LNCAP (cell line): ENCODE data around the gene BICC1.

Experiments used
- CTCF ChIP-seq: fragments of 450-650 bp; IDR thresholded peaks from 2 replicates; pipeline ENCODE4 v1.5.1; 2017; ENCODE audit warnings: mild to moderate bottlenecking

The BICC1 gene

GRCh38 chr10:58810751-58811150 is 298.1 kb downstream of the BICC1 start:
- TF ChIP-seq CTCF, result no peak

GRCh38 chr10:58813573-58813972 is 300.9 kb downstream of the BICC1 start:
- TF ChIP-seq CTCF, result no peak

DNA sequence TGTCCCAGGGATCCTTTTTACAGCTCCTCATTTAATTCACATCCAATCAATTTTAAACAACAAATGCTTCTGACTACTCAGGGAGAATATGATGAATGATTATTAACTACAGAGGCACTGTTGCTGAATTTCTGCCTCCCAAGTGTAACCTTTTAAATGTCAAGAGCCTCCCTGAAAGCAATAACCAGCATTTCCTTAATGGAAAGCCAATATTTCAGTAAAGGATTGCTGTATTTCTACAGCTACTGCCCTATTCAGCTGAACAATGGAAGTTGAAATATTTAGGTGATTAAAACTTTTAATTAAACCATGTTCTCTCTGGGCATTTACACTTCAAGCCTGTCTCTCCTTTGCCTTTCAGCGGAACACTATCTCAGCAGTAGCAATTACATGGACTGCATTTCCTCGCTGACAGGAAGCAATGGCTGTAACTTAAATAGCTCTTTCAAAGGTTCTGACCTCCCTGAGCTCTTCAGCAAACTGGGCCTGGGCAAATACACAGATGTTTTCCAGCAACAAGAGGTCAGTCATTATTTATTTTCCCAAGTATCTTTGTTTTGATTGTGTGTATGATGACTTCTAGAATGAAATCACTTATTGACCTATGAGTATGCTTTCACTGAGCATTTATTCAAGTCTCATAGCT is 304.7 kb downstream of the BICC1 start:
- no peak for TF ChIP-seq CTCF

GRCh38 chr10:58818900-58819299 is 306.2 kb downstream of the BICC1 start:
- peak; percentile 25; the same call in 1 of the 2 replicates for TF ChIP-seq CTCF

DNA sequence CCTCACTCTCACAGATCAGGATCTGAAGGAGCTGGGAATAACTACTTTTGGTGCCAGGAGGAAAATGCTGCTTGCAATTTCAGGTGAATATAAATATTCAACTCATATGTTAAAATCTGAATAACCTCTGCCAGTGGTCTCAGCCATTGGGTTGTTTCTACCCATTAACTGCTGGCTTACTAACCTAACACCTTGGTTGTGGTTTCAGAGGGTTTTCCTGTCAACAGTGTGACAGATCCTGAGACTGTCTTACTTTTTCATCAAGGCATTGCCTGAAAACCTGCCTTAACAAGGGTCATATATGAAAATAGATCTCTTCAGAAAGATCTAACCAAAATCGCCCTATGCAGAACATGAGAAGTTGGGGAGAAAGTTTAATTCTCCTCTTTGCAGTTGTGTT is 307.7 kb downstream of the BICC1 start:
- no peak for TF ChIP-seq CTCF

DNA sequence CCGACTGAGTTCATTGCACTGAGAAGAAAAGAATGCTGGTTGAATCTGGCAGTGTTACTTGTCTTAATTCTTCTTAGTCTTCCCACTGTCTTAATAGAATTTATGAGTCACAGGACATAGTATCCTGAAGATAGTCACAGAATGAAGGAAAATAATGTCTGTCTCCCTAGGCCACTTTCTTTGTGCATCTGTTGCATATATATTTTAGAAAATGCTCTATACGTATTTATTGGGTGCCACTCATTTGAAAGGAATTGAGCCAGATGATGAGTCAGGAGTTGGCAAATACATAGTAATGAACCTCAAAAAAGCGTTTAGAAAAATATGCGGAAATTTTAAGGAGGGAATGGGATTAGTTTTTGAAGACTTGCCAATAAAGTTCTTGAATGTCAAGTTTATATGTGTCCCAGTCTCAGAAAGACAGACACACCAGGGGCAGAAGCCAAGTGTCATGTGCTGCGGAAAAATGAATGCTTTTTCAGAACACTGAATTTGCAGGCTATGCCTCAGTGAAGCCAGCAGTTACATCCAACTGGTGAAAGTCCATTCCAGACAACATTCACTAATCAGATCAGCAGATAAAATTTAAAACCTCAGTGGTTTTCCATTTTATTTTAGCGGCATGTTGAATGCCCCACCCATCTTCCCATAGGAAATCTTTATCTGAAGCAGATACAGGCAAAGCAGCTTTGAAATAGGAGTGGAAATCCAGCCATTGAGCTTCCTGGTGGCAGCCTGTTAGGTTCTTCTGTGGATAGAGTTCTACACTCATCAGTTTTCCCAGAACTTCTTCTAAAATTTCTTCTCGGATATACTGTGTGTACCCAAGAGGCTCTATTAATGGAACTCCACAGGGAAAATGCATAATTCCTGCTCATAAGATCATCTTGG is 308.4 kb downstream of the BICC1 start:
- no peak for TF ChIP-seq CTCF

- TF ChIP-seq CTCF, result no peak
Observed at GRCh38 chr10:58821752-58822056, 309.0 kb downstream of the BICC1 start.
